ENCODE measurements around the gene ELMOD3. TPM values are rescaled to one million over a fixed set of nuclear protein-coding genes. Genes with fewer than 3 reads are reported as not detected.

The ELMOD3 gene
- total and polyA plus RNA-seq, 9 of the 15 experiments (the other 6 are each of a cell fraction or from before 2014, with no cell fraction given): 2.7 to 18.7 (median 11.6) TPM

GRCh38 chr2:85439986-85440385, 85.4 kb downstream of the ELMOD3 start:
- Histone ChIP-seq H3K4me3 (no peak overlapping the region), H2AFZ (ENCODE audit: low read depth, low read length) (no peak overlapping the region), H3K27me3 (ENCODE audit: control insufficient read depth in 2 of 2, insufficient read depth in 2 of 2, low read length in 2 of 2) (no peaks in the 10 kb centered on the region), H3K4me1 (replicated peaks in 1 of 2; ENCODE audit: control insufficient read depth in 2 of 2, insufficient read depth in 2 of 2, low read length in 2 of 2) (peaks cover 35 to 39% of the 10 kb centered on the region in 2 experiments), H3K9me1 (ENCODE audit: control insufficient read depth, insufficient read depth, low read length) (peaks cover 2% of the 10 kb centered on the region), H3K27ac (ENCODE audit: extremely low read depth, low read depth, low read length) (no peak overlapping the region), H3K9ac (ENCODE audit: insufficient read depth in 1 of 2, low read depth in 2 of 2, low read length in 2 of 2) (peak overlapping the region in 1 of 2 experiments; percentile 57; a peak in 1 of 4 replicates), H3K9me3 (replicated peaks; ENCODE audit: control insufficient read depth, insufficient read depth, low read depth, low read length) (no peaks in the 10 kb centered on the region), H3K36me3 (ENCODE audit: control insufficient read depth, insufficient read depth, low read length) (no peaks in the 10 kb centered on the region), H3K4me2 (ENCODE audit: insufficient read depth, low read length) (no peak overlapping the region), H4K20me1 (replicated peaks; ENCODE audit: control insufficient read depth, insufficient read depth, low read length) (no peaks in the 10 kb centered on the region), H3K79me2 (ENCODE audit: control insufficient read depth, insufficient read depth, low read length) (no peaks in the 10 kb centered on the region; the same call in 2 of the 3 replicates)
- ATAC-seq (no peak), FAIRE-seq (no peak), DNase-seq (ENCODE audit: extremely low read depth in 1 of 4, low spot score in 3 of 4) (no peak)
- ChIA-PET CTCF (ENCODE audit: low intra/inter-chr PET ratio) (no interaction called here), POLR2A (interaction anchor here (0.6 to 63.9 kb wide), 3 partner anchors 12 to 120 kb away, joined by 3 to 1576 read pairs (median 3); partner anchors contain the start of gene MAT2A)
- TF ChIP-seq KLF6 (CRISPR knock-in tag; IDR thresholded peaks at IDR 0.05; ENCODE audit: borderline replicate concordance) (no peak), NCOA4 (IDR thresholded peaks at IDR 0.05; ENCODE audit: partially characterized antibody) (no peak), TCF7 (IDR thresholded peaks at IDR 0.05; ENCODE audit: borderline replicate concordance) (no peak), ARID3B (CRISPR knock-in tag; IDR thresholded peaks at IDR 0.05; ENCODE audit: borderline replicate concordance) (no peak), HSF4 (CRISPR knock-in tag; IDR thresholded peaks at IDR 0.05; ENCODE audit: borderline replicate concordance) (no peak), SREBF2 (CRISPR knock-in tag; IDR thresholded peaks at IDR 0.05) (no peak), TSC22D4 (tag; IDR thresholded peaks at IDR 0.05) (no peak)
- in situ Hi-C loops (cut with MboI): no loop called here
- 66% methylated on average over 7 of the region's 7 CpGs for WGBS (ENCODE audit: insufficient coverage, low coverage, missing lambda C conversion rate)
- BruUV-seq (replicated peaks): no TSS peak
- intact Hi-C loops (cut with micrococcal nuclease): loop anchor here (5.0 kb wide), 2 partner anchors 57 to 97 kb away; partner anchors contain the start of gene MAT2A

Measured in K562 (cell line).